Hematopoietic multipotent progenitor cell treated with erythropoietin and hydrocortisone succinate and interleukin-3 and kit ligand, for 17 days (in vitro differentiated cells): Measurements from ENCODE around the gene CD209.
"Not testable (repeated sequence)": the region's sequence is repeated elsewhere in the genome, so short reads cannot be mapped to it uniquely, and the experiment has no call there.

ENCODE experiments used
- DNase-seq: peaks from one replicate; pipeline ENCODE4 v3.0.0-alpha.2; 2015; ENCODE audit warnings: low spot score

The CD209 gene, protein sequence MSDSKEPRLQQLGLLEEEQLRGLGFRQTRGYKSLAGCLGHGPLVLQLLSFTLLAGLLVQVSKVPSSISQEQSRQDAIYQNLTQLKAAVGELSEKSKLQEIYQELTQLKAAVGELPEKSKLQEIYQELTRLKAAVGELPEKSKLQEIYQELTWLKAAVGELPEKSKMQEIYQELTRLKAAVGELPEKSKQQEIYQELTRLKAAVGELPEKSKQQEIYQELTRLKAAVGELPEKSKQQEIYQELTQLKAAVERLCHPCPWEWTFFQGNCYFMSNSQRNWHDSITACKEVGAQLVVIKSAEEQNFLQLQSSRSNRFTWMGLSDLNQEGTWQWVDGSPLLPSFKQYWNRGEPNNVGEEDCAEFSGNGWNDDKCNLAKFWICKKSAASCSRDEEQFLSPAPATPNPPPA

DNA sequence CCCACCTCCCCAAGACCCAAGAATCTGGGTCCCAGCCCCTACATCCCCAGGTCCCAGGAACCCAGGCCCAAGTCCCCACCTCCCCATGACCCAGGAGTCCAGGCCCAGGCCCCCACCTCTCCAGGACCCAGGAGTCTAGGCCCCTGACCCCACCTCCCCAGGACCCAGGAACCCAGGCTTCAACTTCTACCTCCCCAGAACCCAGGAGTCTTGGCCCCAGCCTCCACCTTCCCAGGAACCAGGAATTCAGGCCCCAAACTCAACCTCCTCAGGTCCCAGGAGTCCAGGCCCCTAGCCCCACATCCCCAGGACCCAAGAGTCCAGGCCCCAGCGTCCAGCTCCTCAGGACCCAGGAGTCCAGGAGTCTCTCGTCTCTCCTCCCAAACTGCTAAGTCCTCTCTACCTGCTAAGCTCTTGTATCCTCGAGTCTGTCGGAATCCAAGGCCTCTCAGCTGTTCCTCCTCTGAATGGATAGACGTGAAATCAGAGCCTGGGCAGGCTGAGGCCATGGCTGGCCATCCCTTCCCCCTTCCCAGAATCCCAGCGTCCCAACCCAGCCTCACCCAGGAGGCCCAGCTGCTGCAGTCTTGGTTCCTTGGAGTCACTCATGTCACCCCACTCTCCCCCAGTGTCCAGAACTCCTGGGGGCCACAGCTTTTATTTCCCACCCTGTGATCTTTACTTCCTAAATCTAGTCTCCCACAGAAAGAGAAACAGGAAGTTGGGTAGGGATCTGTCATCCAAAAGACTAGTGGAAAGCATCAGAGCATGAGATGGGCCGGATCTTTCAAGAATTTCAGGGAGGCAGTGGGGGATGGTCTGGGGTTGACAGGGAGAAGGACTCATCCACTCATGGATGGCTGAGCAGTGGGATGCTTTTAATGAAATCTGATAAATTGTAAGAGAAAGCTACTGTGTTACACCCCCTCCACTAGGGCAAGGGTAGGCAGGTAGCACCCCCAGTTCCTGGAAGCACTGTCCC is at the start of gene CD209:
TSS of gene CD209 (minus strand) at position 632 of the 982 bp plus-strand sequence. CDS start at position 609, 23 bp downstream.
- DNase-seq, result no peak

GRCh38 chr19:7795555-7796161 is 48.3 kb upstream of the CD209 start:
- DNase-seq, result no peak

DNA sequence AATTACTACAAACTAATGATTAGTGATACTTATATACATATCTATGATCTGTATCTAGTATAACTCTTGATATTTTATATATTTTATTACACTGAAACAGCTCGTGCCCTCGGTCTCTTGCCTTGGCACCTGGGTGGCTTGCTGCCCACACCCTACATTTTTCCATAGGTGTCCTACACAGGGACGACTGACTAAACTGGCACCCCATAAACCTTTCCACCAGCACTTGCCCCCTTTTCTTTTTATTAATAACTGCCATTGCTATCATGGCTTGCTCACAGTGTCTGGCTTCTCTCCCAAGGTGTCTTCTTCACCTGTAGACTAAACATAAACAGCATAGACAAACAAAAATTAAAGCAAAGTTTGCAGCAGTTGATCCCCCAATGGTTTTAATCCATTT is 46.2 kb upstream of the CD209 start:
- no peak for DNase-seq

DNA sequence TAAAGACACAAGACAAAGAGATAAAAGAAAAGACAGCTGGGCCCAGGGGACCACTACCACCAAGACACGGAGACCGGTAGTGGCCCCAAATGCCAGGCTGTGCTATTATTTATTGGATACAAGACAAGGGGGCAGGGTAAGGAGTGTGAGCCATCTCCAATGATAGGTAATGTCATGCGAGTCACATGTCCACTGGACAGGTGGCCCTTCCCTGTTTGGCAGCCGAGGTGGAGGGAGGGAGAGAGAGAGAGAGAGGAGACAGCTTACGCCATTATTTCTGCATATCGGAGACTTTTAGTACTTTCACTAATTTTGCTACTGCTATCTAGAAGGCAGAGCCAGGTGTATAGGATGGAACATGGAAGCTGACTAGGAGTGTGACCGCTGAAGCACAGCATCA is 45.4 kb upstream of the CD209 start:
- not testable (repeated sequence) for DNase-seq

DNA sequence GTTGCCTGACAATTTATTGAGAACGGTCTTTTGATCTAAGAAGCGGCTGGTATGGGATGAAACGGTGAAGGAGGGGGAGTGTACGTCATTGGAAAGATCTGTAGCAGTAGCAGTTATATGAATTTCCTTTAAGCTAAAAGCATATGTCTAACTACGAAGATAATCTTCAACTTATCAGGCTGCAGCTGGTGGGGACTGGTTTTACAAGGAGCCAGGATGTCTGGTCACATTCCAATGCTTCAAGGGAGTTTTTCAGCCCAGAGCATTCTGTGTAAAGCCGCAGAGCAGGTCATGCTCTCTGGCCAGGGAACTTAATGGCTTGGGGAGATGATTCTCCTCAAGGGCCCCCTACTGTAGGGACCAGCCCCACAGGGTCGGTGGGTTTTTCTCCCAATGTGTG is 44.9 kb upstream of the CD209 start:
- DNase-seq, result no peak

- no peak for DNase-seq
Observed at GRCh38 chr19:7790416-7790815, 43.1 kb upstream of the CD209 start.

GRCh38 chr19:7789447-7789846 is 42.1 kb upstream of the CD209 start:
- DNase-seq, result no peak

DNA sequence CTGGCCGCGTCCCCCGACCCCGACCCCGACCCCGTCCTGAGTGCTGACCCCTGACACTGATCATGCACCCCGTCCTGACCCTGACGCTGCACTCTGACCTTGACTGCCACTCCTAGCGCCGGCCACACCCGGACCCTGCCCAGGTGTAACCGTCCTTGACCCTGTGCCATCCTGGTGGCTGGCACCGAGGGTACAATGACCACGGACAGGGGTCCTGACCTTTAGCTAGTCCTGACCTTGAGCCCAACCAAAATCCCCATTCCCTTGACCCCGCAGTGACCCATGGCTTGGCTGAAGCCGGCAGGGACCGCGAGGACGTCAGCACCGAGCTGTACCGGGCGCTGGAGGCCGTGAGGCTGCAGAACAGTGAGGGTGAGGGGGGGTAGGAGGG is 41.6 kb upstream of the CD209 start:
- DNase-seq, result no peak

GRCh38 chr19:7788178-7788932 is 41.0 kb upstream of the CD209 start:
- DNase-seq, result no peak

DNA sequence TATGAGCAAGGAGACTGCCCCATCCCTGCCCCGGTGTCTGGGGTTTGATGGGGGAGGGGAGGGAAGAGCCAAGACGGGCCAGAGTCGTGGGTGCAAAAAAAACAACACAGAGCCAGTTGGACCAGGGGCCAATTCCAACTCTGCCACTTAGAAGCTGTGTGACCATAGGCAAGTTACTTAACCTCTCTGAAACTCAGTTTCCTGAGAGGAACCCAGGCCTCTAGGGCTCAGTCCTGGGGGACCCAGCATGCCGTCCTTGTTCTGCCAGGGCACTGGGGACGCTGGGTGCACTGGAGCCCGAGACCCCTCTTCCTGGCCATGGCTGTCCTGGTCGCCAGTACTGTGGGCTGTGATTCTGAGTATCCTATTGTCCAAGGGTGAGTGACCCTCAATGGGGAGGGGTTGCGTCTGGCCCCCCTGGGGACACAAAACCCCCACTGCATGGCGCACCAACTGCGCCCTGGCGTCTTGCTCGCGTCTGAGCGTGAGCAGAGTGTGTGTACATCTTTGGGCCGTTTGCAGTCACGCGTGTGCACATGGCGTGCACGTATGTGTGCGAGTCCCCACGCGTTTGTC is 40.4 kb upstream of the CD209 start:
- DNase-seq, result no peak

DNA sequence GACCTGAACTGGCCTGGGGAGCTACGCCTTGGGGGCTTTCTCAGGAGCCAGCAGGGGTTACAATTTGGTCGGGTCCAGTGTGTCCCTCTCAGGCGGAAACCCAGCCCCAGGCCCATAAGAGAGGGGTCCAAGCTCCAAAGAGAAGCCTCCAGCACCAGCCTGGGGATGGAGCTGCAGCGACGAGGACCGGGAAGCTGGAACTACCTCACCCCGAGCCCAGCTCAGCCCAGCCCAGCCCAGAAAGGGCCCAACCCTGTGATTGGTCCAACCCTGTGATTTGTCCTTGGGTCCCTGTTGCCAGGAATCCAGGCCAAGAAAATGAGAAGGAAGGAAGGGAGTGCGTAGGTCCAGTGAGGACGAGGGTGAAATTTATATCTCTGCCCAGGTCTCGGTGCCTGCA is 39.8 kb upstream of the CD209 start:
- no peak for DNase-seq

GRCh38 chr19:7784856-7785255 is 37.5 kb upstream of the CD209 start:
- no peak for DNase-seq

GRCh38 chr19:7783991-7784423 is 36.7 kb upstream of the CD209 start:
- no peak for DNase-seq

DNA sequence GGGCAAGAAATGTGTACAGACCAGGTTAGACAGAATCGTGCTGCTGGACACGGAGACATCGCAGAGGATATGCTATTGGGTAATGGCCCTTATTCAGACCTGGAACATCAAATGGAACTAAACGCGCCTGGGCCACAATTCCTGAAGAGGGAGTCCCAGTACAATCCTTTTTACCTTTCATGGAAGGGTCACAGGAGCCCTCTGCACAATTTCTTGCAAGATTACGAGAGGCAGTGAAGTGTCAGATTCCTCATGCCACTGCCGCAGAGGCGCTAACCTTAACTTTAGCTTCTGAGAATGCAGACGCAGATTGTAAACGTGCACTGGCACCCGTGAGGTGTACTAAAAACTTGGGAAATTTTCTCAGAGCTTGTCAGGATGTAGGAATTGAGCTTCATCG is 33.8 kb upstream of the CD209 start:
- no peak for DNase-seq

DNA sequence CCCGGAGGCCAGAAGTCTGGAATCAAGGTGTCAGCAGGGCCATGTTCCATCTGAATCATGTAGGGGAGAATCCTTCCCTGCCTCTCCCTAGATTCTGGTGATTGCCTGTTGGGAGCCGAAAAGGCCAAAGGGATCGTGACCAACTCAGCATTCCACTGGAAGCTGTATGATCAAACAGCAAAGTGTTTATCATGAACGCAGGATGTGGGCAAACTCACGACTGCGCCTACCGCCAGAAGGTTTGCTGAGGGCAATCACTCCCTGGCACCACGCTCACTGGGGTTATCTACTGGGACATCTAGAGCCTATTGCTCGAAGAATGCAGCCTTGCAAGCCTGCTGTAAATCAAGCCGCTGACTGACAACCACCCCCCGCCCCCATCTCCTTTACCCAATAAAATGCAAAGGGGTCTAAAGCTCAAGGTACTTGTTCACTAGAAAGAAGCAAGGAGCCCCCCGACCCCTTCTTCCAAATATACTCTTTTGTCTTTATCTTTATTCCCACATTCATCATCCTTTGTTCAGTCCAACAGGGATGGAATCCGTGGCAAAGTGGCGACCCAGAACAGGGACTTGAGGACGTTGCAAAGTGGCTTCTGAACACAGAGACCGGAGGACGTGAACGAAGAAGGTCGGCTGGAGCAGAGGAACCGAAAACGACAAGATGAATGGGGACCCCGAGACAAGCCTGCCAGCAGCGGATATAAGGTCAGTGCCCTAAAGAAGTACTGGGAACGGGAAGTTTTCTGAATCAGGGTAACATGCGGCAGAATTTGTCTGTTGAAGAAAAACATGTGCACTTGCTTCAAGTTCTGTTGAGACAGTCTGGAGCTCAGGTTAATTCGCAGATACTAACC is 32.5 kb upstream of the CD209 start:
- no peak for DNase-seq

GRCh38 chr19:7778081-7778480 is 30.7 kb upstream of the CD209 start:
- no peak for DNase-seq

DNA sequence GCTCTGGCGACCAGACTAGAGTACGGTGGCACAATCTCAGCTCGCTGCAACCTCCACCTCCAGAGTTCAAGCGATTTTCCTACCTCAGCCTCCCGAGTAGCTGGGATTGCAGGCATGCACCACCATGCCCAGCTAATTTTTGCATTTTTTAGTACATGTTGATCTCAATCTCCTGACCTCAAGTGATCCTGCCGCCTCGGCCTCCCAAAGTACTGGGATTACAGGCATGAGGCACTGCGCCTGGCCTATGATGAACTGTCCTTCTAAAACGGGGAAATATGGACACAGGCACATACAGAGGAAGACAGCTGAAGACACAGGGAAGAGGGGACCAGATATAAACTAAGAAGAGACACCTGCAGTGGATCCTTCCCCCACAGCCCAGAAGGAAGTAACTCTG is 28.4 kb upstream of the CD209 start:
- DNase-seq, result no peak

DNA sequence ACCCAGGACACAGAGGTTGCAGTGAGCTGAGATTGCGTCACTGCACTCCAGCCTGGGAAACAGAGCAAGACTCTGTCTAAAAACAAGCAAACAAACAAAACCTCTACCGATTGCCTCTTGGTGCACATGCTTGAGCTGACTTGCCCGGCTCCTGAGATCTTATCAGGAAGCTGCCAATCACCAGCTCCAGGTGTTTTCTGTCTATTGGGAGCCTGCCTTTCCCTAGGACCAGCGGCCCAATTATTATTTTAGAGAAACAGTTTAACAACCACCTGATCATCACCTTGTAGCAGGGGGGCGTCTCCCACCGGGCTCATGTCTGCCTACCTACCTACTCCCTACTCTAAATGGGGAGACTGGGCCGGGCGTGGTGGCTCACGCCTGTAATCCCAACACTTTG is 26.5 kb upstream of the CD209 start:
- DNase-seq, result no peak

DNA sequence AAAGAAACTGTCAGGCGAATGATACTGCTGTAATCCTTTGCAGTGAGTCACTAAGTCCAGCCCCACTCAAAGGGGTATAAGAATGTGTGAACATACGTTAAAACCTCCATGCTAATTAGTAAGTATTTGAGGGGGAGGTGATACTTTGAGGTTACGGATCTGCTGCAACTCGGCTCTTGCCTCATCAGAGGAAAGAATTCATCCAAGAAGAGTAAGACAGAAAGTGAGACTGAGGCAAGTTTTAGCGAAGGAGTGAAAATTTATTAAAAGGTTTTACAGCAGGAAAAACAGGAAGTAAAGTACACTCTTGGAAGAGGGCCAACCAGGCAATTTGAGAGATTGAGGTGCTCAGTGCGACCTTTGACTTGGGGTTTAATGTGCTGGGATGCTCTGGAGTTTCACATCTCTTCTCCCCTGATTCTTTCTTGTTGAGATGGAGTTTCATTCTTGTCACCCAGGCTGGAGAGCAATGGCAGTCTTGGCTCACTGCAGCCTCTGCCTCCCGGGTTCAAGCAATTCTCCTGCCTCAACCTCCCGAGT is 25.5 kb upstream of the CD209 start:
- no peak for DNase-seq

DNA sequence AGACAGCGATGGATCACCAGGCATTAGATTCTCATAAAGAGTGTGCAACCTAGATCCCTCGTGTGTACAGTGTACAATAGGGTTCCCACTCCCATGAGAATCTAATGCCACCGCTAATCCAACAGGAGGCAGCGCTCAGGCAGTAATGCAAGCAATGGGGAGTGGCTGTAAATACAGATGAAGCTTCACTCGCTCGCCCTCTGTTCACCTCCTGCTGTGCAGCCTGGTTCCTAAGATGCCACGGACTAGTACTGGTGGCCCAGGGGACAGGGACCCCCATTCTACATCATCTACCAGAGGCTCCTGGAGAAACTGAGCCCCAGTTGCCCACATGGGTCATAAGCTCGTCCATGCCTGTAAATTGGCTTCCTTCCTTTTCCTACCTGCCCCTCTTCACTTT is 23.7 kb upstream of the CD209 start:
- DNase-seq, result no peak
